C4-2B (cell line): ENCODE results near the gene HK2.

Experiments used
- CTCF ChIP-seq: fragments of 450-650 bp; conservative IDR thresholded peaks from 2 replicates; pipeline ENCODE4 v1.5.1; 2017; ENCODE audit warnings: mild to moderate bottlenecking
- ZFX ChIP-seq: fragments of 450-650 bp; IDR thresholded peaks from 2 replicates; pipeline ENCODE4 v1.6.1; 2017

DNA sequence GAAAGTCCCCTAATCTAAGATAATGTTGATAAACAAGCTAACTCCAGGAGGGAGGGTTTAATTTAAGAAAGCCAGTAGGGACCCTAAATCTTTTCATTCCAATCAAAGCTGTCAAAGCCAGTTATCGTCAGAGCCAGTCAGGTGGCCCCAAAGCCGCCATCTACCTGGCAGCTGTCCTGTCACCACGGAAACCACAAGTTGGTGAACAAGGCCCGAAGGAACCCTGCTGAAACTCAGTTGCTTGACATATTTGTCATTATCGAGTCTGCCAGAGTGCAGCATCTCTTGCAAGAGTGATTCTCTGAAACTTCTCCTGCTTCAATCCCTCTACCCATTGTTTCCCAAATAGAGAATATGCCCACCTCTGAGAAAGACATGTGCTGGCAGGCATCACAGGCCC, 93.7 kb downstream of the HK2 start:
- TF ChIP-seq CTCF = no peak
- TF ChIP-seq ZFX = no peak
